Stimulated activated effector memory CD8-positive, alpha-beta T cell treated with anti-CD3 and anti-CD28 coated beads, Interleukin-12 subunit alpha, Interleukin-12 subunit beta, amount 100 ng/mL, for 72 hours (primary cell): ENCODE data around the gene RASAL3.
A peak's percentile ranks its signal among the peaks of the same experiment; 100 is the strongest.

Experiments
- ATAC-seq: fragments of 150-1000 bp; cut with Tn5 transposase; 2 replicates; pipeline ENCODE4 v1.10.0; 2021
- DNase-seq, 2 donors: peaks; one replicate each; pipeline ENCODE4 v3.0.0; 2021 to 2022; ENCODE audit warnings: low spot score in 2 of 2
- H3K27ac Mint-ChIP-seq: one replicate; pipeline ENCODE4 v1.8.0; 2022; ENCODE audit warnings: mild to moderate bottlenecking, mixed read lengths
- H3K36me3 Mint-ChIP-seq: one replicate; pipeline ENCODE4 v1.8.0; 2022; ENCODE audit warnings: mild to moderate bottlenecking, mixed read lengths
- H3K4me1 Mint-ChIP-seq: one replicate; pipeline ENCODE4 v1.8.0; 2022; ENCODE audit warnings: mixed read lengths
- H3K4me3 Mint-ChIP-seq: one replicate; pipeline ENCODE4 v1.8.0; 2022; ENCODE audit warnings: mild to moderate bottlenecking, mixed read lengths
- H3K9me3 Mint-ChIP-seq: one replicate; pipeline ENCODE4 v1.8.0; 2022; ENCODE audit warnings: mixed read lengths

RASAL3 gene

DNA sequence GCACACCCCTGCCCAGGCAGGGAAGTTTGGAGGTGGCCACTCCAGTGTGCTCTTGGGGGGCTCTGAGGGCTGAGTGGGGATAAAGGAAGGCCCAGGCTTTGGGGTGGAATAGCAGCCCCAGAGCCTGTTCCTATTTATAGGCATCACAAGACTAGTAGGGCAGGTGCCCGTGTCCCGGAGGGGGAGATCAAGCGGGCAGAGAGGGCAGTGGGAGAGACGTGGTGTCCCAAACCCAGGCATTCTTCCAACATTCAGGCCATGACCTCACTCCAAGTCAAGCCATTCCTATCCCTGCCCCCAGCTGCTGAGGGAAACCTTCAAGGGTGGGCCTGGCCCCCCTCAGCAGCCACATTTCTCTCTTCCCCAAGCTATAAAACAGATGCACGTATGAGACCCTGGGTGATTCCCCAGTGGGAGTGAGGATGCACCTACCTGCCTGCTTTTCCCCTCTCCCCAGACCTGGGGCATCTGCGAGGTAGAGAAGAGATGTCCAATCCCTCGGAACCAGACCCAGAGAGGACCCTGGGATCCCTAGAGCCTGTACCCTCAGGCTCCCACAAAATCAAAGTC, 18.5 kb downstream of the RASAL3 start:
- H3K4me1 Mint-ChIP-seq, result peaks cover 24% of the 10 kb centered on the region
- ATAC-seq (no peak), DNase-seq (no peak)
- H3K36me3 Mint-ChIP-seq, result peaks cover 29% of the 10 kb centered on the region
- peak overlapping the region; percentile 22 for H3K27ac Mint-ChIP-seq
- H3K9me3 Mint-ChIP-seq, result no peaks in the 10 kb centered on the region
- H3K4me3 Mint-ChIP-seq, result no peak overlapping the region

- peak overlapping the region; percentile 20 for H3K27ac Mint-ChIP-seq
- H3K9me3 Mint-ChIP-seq, result no peaks in the 10 kb centered on the region
- peaks cover 17% of the 10 kb centered on the region for H3K4me1 Mint-ChIP-seq
- H3K36me3 Mint-ChIP-seq, result peaks cover 22% of the 10 kb centered on the region
- H3K4me3 Mint-ChIP-seq, result no peak overlapping the region
- no peak for DNase-seq
- no peak for ATAC-seq
Observed at GRCh38 chr19:15445227-15445605, 19.1 kb downstream of the RASAL3 start.

GRCh38 chr19:15444505-15445226, 19.7 kb downstream of the RASAL3 start:
- ATAC-seq (no peak), DNase-seq (no peak)
- peaks cover 15% of the 10 kb centered on the region for H3K4me1 Mint-ChIP-seq
- no peak overlapping the region for H3K4me3 Mint-ChIP-seq
- H3K36me3 Mint-ChIP-seq, result peaks cover 19% of the 10 kb centered on the region
- H3K9me3 Mint-ChIP-seq, result no peaks in the 10 kb centered on the region
- no peak overlapping the region for H3K27ac Mint-ChIP-seq

DNA sequence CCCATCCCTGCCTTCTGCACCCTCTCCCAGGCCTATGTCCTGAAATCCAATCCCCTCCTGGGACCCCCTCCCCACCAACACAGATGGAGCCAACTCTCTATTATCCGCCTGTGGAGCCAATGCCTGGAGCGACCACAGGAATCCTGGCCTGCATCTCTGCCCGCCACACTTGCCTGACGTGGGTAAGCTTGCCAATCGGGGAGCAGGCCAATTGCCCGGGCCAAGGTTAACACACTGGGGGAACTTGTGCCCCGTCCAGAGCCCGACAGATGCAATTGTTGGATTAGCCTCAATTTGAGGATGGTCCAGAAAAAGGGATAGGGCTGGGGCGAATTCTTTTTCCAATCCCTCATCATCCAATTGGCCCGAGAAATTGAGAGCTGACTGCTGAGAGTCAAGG, 20.5 kb downstream of the RASAL3 start:
- no peak for DNase-seq
- H3K27ac Mint-ChIP-seq, result no peak overlapping the region
- no peak overlapping the region for H3K4me3 Mint-ChIP-seq
- no peaks in the 10 kb centered on the region for H3K9me3 Mint-ChIP-seq
- peaks cover 17% of the 10 kb centered on the region for H3K36me3 Mint-ChIP-seq
- no peak for ATAC-seq
- H3K4me1 Mint-ChIP-seq, result peaks cover 13% of the 10 kb centered on the region

DNA sequence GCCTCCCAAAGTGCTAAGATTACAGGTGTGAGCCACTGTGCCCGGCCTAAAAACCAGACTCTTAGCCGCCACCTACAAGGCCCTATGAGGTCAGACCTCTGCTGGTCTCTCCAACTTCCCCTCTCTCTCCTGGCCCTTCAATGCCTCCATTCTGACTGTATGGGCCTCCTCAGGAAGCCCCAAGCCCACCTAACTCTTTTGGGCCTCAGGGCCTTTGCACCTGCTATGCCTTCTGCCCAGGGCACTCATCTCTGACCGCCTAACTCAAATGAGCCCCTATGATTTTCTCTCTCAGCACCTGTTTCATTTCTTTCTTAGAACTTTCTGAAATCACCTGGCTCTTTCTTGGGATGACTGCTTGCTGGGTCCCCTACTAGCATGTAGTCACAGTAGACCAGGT, 21.0 kb downstream of the RASAL3 start:
- no peak overlapping the region for H3K4me3 Mint-ChIP-seq
- H3K9me3 Mint-ChIP-seq, result no peaks in the 10 kb centered on the region
- no peak for DNase-seq
- H3K36me3 Mint-ChIP-seq, result peaks cover 12% of the 10 kb centered on the region
- no peak overlapping the region for H3K27ac Mint-ChIP-seq
- H3K4me1 Mint-ChIP-seq, result peaks cover 8% of the 10 kb centered on the region
- ATAC-seq, result no peak

- no peak for ATAC-seq
- no peak overlapping the region for H3K4me3 Mint-ChIP-seq
- no peak overlapping the region for H3K27ac Mint-ChIP-seq
- H3K4me1 Mint-ChIP-seq, result peaks cover 4% of the 10 kb centered on the region
- no peak for DNase-seq
- H3K36me3 Mint-ChIP-seq, result peaks cover 5% of the 10 kb centered on the region
- H3K9me3 Mint-ChIP-seq, result no peaks in the 10 kb centered on the region
Observed at GRCh38 chr19:15442142-15442920, 22.0 kb downstream of the RASAL3 start.

DNA sequence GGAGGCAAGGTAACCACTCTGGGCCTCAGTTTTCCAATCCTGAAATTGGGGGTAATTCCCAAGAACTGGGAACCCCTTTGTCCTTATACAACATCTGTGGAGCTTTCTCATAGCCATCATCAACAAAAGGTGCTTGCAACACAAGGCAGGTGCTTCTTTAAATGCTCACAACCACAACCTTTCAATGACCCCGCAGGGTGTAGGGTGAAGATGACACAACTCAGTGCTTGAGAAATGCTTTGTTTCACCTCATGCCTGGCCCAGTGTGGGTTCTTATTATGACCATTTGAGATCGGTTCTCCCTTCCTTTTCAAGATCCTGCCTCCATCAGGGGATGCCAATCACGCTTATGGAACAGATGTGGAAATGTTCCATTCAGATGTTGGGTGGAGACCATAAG, 23.0 kb downstream of the RASAL3 start:
- Mint-ChIP-seq H3K27ac (no peak overlapping the region), H3K9me3 (no peaks in the 10 kb centered on the region), H3K4me3 (no peak overlapping the region), H3K4me1 (peaks cover 3% of the 10 kb centered on the region), H3K36me3 (no peaks in the 10 kb centered on the region)
- no peak for ATAC-seq
- no peak for DNase-seq

GRCh38 chr19:15439821-15440641, 24.3 kb downstream of the RASAL3 start:
- DNase-seq, result no peak

GRCh38 chr19:15439078-15439799, 25.1 kb downstream of the RASAL3 start:
- Mint-ChIP-seq H3K4me3 (no peak overlapping the region), H3K36me3 (no peaks in the 10 kb centered on the region), H3K4me1 (peaks cover 7% of the 10 kb centered on the region), H3K9me3 (no peaks in the 10 kb centered on the region), H3K27ac (no peak overlapping the region)
- DNase-seq (no peak), ATAC-seq (no peak)

More at GRCh38 chr19:15439821-15440641, 24.3 kb downstream of the RASAL3 start:
- Mint-ChIP-seq H3K9me3 (no peaks in the 10 kb centered on the region), H3K36me3 (no peaks in the 10 kb centered on the region), H3K27ac (no peak overlapping the region), H3K4me1 (peaks cover 7% of the 10 kb centered on the region), H3K4me3 (no peak overlapping the region)
- ATAC-seq, result no peak

DNA sequence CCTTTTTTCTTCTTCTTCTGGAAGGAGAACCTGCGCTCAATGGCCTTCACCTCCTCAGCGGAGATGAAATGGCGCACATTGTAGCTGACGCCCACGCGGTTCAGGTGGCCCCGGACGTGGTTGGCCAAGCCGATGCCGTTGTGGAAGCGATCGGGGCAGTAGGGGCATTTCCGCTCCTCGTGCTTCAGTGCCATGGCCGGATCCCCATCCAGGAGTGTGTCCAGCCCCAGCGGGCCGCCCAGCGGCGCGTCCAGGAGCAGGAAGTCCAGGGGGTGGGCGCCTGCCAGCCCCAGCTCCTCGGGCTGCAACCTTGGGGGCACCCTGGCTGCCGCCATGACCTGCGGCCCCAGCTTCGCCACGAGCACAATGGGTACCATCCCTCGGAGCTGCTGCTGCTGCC, 25.8 kb downstream of the RASAL3 start:
- Mint-ChIP-seq H3K36me3 (no peaks in the 10 kb centered on the region), H3K4me3 (no peak overlapping the region), H3K9me3 (no peaks in the 10 kb centered on the region), H3K27ac (no peak overlapping the region), H3K4me1 (peaks cover 8% of the 10 kb centered on the region)
- no peak for DNase-seq
- ATAC-seq, result no peak

GRCh38 chr19:15438124-15438496, 26.2 kb downstream of the RASAL3 start:
- Mint-ChIP-seq H3K9me3 (no peaks in the 10 kb centered on the region), H3K4me1 (peaks cover 13% of the 10 kb centered on the region), H3K4me3 (no peak overlapping the region), H3K36me3 (peaks cover 3% of the 10 kb centered on the region), H3K27ac (peak overlapping the region; percentile 63)
- DNase-seq (no peak), ATAC-seq (no peak)

GRCh38 chr19:15437355-15438123, 26.8 kb downstream of the RASAL3 start:
- Mint-ChIP-seq H3K36me3 (peaks cover 7% of the 10 kb centered on the region), H3K27ac (peak overlapping the region; percentile 63), H3K9me3 (no peaks in the 10 kb centered on the region), H3K4me3 (no peak overlapping the region), H3K4me1 (peaks cover 16% of the 10 kb centered on the region)
- no peak for ATAC-seq
- DNase-seq, result no peak

DNA sequence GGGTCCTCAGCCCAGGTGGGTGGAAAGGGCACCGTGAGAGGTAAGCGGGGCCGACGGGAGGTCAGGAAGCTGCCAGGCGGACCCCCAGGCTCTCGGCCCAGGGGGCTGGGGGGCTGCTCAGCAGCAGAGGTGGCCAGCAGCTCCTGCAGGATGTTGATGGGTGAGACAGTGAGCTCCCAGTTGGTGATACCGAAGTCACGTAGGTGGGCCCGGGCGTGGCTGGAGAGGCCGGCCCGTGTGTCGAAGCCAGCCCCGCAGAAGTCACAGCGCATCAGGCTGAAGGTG, 27.6 kb downstream of the RASAL3 start:
- H3K4me3 Mint-ChIP-seq, result no peak overlapping the region
- no peak for DNase-seq
- no peak for ATAC-seq
- H3K9me3 Mint-ChIP-seq, result no peaks in the 10 kb centered on the region
- H3K36me3 Mint-ChIP-seq, result peaks cover 12% of the 10 kb centered on the region
- H3K4me1 Mint-ChIP-seq, result peaks cover 19% of the 10 kb centered on the region
- H3K27ac Mint-ChIP-seq, result peak overlapping the region; percentile 82

DNA sequence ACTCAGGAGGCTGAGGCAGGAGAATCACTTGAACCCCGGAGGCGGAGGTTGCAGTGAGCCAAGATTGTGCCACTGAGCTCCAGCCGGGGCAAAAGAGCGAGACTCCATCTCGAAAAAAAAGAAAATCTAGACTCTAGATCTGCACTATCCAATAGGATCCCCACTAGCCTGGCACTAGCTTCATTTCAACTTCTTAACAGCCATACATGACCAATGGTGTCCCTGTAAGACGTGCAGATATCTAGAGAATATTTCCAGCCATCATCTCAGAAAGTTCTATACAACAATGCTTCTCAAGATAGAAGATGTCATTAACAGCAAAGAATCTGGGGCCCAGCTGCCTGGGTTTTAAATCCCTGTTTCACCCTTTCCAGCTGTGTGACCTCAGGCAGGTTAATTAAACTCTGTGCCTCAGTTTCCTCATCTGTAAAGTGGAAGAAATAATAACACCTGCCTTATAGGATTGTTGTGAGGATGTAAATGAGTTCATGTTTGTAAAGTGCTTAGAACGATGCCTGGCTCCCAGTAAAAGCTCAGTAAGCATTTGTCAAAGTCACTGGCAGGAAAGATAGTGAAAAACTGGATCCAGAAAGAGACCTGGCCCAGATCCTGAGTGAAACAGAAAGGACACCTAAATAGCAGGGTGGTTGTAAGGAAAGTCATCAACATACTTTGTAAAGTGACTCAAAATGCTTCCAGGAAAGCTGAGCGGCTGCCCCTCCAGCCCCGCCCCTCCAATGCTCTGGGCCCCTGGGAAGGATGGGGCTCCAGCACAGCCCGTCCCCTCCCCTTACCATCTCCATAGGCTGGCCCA, 28.1 kb downstream of the RASAL3 start:
- Mint-ChIP-seq H3K36me3 (peaks cover 17% of the 10 kb centered on the region), H3K4me1 (peaks cover 24% of the 10 kb centered on the region), H3K4me3 (no peak overlapping the region), H3K9me3 (no peaks in the 10 kb centered on the region), H3K27ac (peak overlapping the region; percentile 82)
- ATAC-seq, result no peak
- no peak for DNase-seq
